ENCODE measurements around the gene ZNF319.

Gene ZNF319

GRCh38 chr16:57994778-57995177 lies 5.7 kb downstream of the ZNF319 start:
- Histone ChIP-seq H3K36me3 (no peaks in the 10 kb centered on the region), H3K27me3 (no peaks in the 10 kb centered on the region), H3K4me3 (ENCODE audit: low read depth, low read length) (no peak overlapping the region), H3K4me1 (no peaks in the 10 kb centered on the region), H3K9me3 (no peaks in the 10 kb centered on the region)
- peak; percentile 73 for TF ChIP-seq CTCF (IDR thresholded peaks at IDR 0.05; ENCODE audit: low read depth, low read length)
- peak; percentile 78 for DNase-seq

GRCh38 chr16:57994361-57994760 lies 6.1 kb downstream of the ZNF319 start:
- no peaks in the 10 kb centered on the region for H3K27me3 ChIP-seq
- peak; percentile 1 for DNase-seq
- no peaks in the 10 kb centered on the region for H3K36me3 ChIP-seq
- H3K4me3 ChIP-seq (ENCODE audit: low read depth, low read length): no peak overlapping the region
- no peaks in the 10 kb centered on the region for H3K9me3 ChIP-seq
- H3K4me1 ChIP-seq: no peaks in the 10 kb centered on the region
- no peak for TF ChIP-seq CTCF (IDR thresholded peaks at IDR 0.05; ENCODE audit: low read depth, low read length)

GRCh38 chr16:57993897-57994296 lies 6.6 kb downstream of the ZNF319 start:
- no peaks in the 10 kb centered on the region for H3K27me3 ChIP-seq
- DNase-seq: no peak
- no peaks in the 10 kb centered on the region for H3K4me1 ChIP-seq
- H3K4me3 ChIP-seq (ENCODE audit: low read depth, low read length): no peak overlapping the region
- H3K36me3 ChIP-seq: no peaks in the 10 kb centered on the region
- no peak for TF ChIP-seq CTCF (IDR thresholded peaks at IDR 0.05; ENCODE audit: low read depth, low read length)
- no peaks in the 10 kb centered on the region for H3K9me3 ChIP-seq

- H3K4me3 ChIP-seq (ENCODE audit: low read depth, low read length): no peak overlapping the region
- H3K36me3 ChIP-seq: no peaks in the 10 kb centered on the region
- TF ChIP-seq CTCF (IDR thresholded peaks at IDR 0.05; ENCODE audit: low read depth, low read length): no peak
- H3K27me3 ChIP-seq: no peaks in the 10 kb centered on the region
- H3K4me1 ChIP-seq: no peaks in the 10 kb centered on the region
- H3K9me3 ChIP-seq: no peaks in the 10 kb centered on the region
- peak; percentile 10 for DNase-seq
Observed at GRCh38 chr16:57993438-57993837, 7.0 kb downstream of the ZNF319 start.

GRCh38 chr16:57992084-57992483 lies 8.4 kb downstream of the ZNF319 start:
- Histone ChIP-seq H3K4me3 (ENCODE audit: low read depth, low read length) (no peak overlapping the region), H3K4me1 (no peaks in the 10 kb centered on the region), H3K36me3 (no peaks in the 10 kb centered on the region), H3K27me3 (no peaks in the 10 kb centered on the region), H3K9me3 (no peaks in the 10 kb centered on the region)
- no peak for DNase-seq
- no peak for TF ChIP-seq CTCF (IDR thresholded peaks at IDR 0.05; ENCODE audit: low read depth, low read length)

GRCh38 chr16:57991551-57992059 lies 8.9 kb downstream of the ZNF319 start:
- Histone ChIP-seq H3K4me1 (no peaks in the 10 kb centered on the region), H3K27me3 (no peaks in the 10 kb centered on the region), H3K4me3 (ENCODE audit: low read depth, low read length) (no peak overlapping the region), H3K9me3 (no peaks in the 10 kb centered on the region), H3K36me3 (no peaks in the 10 kb centered on the region)
- no peak for DNase-seq
- no peak for TF ChIP-seq CTCF (IDR thresholded peaks at IDR 0.05; ENCODE audit: low read depth, low read length)

Measured in BE2C (cell line).